ENCODE results near the gene DSCAM.

DNA sequence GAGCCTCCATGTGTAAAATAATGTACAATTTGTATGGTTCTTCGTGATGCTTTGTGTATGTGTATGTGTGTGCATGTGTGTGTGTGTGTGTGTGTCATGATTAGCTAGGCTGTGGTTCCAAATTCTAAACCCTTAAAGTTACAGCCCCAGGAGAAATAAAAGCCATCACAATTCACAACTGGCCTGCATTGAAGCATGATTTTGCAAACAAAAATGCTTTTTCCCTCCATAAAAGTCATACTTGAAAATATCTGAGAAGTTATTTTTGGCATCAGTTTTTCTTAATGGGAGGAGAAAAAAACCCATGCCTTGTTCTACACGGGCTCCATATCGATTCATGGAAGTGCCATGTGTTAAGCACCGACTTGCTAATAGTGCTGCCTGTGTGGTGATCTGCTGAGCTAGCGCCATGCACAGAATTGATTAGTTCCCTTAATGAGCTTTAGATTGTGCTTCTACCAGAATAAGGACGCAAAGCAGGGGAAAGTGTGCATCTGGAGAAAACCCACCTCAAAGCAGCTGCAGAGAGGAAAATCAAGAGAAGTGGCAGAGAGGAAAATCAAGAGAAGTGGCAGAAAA is 207.3 kb downstream of the DSCAM start:
- TF ChIP-seq, protein P1, sequence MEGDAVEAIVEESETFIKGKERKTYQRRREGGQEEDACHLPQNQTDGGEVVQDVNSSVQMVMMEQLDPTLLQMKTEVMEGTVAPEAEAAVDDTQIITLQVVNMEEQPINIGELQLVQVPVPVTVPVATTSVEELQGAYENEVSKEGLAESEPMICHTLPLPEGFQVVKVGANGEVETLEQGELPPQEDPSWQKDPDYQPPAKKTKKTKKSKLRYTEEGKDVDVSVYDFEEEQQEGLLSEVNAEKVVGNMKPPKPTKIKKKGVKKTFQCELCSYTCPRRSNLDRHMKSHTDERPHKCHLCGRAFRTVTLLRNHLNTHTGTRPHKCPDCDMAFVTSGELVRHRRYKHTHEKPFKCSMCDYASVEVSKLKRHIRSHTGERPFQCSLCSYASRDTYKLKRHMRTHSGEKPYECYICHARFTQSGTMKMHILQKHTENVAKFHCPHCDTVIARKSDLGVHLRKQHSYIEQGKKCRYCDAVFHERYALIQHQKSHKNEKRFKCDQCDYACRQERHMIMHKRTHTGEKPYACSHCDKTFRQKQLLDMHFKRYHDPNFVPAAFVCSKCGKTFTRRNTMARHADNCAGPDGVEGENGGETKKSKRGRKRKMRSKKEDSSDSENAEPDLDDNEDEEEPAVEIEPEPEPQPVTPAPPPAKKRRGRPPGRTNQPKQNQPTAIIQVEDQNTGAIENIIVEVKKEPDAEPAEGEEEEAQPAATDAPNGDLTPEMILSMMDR (IDR thresholded peaks at IDR 0.05), result no peak
- no peak for TF ChIP-seq POLR2A (IDR thresholded peaks at IDR 0.05)

Data from Peyer's patch (tissue), 4 donors.